H9 (cell line): ENCODE data around the gene ZNF235. TPM values are rescaled to one million over a fixed set of nuclear protein-coding genes. Genes with fewer than 3 reads are reported as not detected.

ENCODE experiments used
- DNase-seq: peaks from one replicate; pipeline ENCODE4 v3.0.0-alpha.2; 2017
- H2AFZ ChIP-seq: one replicate; pipeline ENCODE4 v1.6.1; 2013; ENCODE audit warnings: mild to moderate bottlenecking, low read length, control low read depth, moderate library complexity
- H2AK5ac ChIP-seq: 2 replicates; pipeline ENCODE4 v1.6.1; 2013; ENCODE audit warnings: low read length, control low read depth, mixed read lengths; ENCODE audit not compliant: insufficient read length
- H2BK120ac ChIP-seq: one replicate; pipeline ENCODE4 v1.6.1; 2013; ENCODE audit warnings: low read depth, mild to moderate bottlenecking, low read length, control low read depth, inconsistent platforms; ENCODE audit not compliant: poor library complexity, severe bottlenecking
- H2BK12ac ChIP-seq: 2 replicates; pipeline ENCODE4 v1.6.1; 2013; ENCODE audit warnings: low read length, control low read depth, mixed read lengths, low read depth; ENCODE audit not compliant: insufficient read length
- H2BK15ac ChIP-seq: 2 replicates; pipeline ENCODE4 v1.6.1; 2013; ENCODE audit warnings: low read depth, low read length, control low read depth
- H2BK20ac ChIP-seq: one replicate; pipeline ENCODE4 v1.6.1; 2013; ENCODE audit warnings: low read depth, mild to moderate bottlenecking, low read length, control low read depth, inconsistent platforms; ENCODE audit not compliant: poor library complexity, severe bottlenecking
- H2BK5ac ChIP-seq: 2 replicates; pipeline ENCODE4 v1.6.1; 2013; ENCODE audit warnings: low read length, control low read depth, mixed read lengths; ENCODE audit not compliant: insufficient read length
- H3K14ac ChIP-seq: 2 replicates; pipeline ENCODE4 v1.6.1; 2013; ENCODE audit warnings: low read length, control low read depth; ENCODE audit not compliant: insufficient read depth
- H3K18ac ChIP-seq: 2 replicates; pipeline ENCODE4 v1.6.1; 2013; ENCODE audit warnings: low read depth, mild to moderate bottlenecking, mixed read lengths, low read length, control low read depth; ENCODE audit not compliant: insufficient read length
- H3K23ac ChIP-seq: 2 replicates; pipeline ENCODE4 v1.6.1; 2013; ENCODE audit warnings: low read length, control low read depth, mixed read lengths, low read depth; ENCODE audit not compliant: insufficient read length
- H3K23me2 ChIP-seq: 2 replicates; pipeline ENCODE4 v1.6.1; 2013; ENCODE audit warnings: low read depth, mild to moderate bottlenecking, mixed read lengths, low read length, control low read depth; ENCODE audit not compliant: insufficient read length, poor library complexity, severe bottlenecking
- H3K27ac ChIP-seq: 2 replicates; pipeline ENCODE4 v1.5.1; 2013; ENCODE audit warnings: low read length, control low read depth, mixed read lengths, low read depth; ENCODE audit not compliant: insufficient read length
- H3K27me3 ChIP-seq: 2 replicates; pipeline ENCODE4 v1.6.1; 2013; ENCODE audit warnings: low read length, control low read depth, inconsistent platforms; ENCODE audit not compliant: insufficient read depth
- H3K4ac ChIP-seq: 2 replicates; pipeline ENCODE4 v1.6.1; 2013; ENCODE audit warnings: low read depth, mild to moderate bottlenecking, control low read depth, inconsistent platforms, low read length, moderate library complexity
- H3K4me1 ChIP-seq: 2 replicates; pipeline ENCODE4 v1.6.1; 2013; ENCODE audit warnings: low read length, control low read depth, inconsistent platforms; ENCODE audit not compliant: insufficient read depth
- H3K4me2 ChIP-seq: 2 replicates; pipeline ENCODE4 v1.6.1; 2013; ENCODE audit warnings: low read length, control low read depth, mixed read lengths; ENCODE audit not compliant: insufficient read length, insufficient read depth
- H3K56ac ChIP-seq: 2 replicates; pipeline ENCODE4 v1.6.1; 2013; ENCODE audit warnings: low read depth, mild to moderate bottlenecking, mixed read lengths, low read length, control low read depth; ENCODE audit not compliant: insufficient read length
- H3K79me1 ChIP-seq: 2 replicates; pipeline ENCODE4 v1.6.1; 2013; ENCODE audit warnings: low read depth, mild to moderate bottlenecking, moderate library complexity, low read length, control low read depth, inconsistent platforms; ENCODE audit not compliant: insufficient read depth, poor library complexity, severe bottlenecking
- H3K79me2 ChIP-seq: 2 replicates; pipeline ENCODE4 v1.6.1; 2013; ENCODE audit warnings: low read length, control low read depth, inconsistent platforms; ENCODE audit not compliant: insufficient read depth
- H3K9ac ChIP-seq: 2 replicates; pipeline ENCODE4 v1.6.1; 2013; ENCODE audit warnings: low read length, control low read depth, mixed read lengths; ENCODE audit not compliant: insufficient read length; ENCODE audit errors: extremely low read depth
- H3K9me3 ChIP-seq: one replicate; pipeline ENCODE4 v1.6.1; 2013; ENCODE audit warnings: low read depth, low read length, inconsistent platforms; ENCODE audit not compliant: control insufficient read depth
- H3T11ph ChIP-seq: one replicate; pipeline ENCODE4 v1.6.1; 2013; ENCODE audit warnings: mild to moderate bottlenecking, low read length, control low read depth, inconsistent platforms
- H4K20me1 ChIP-seq: one replicate; pipeline ENCODE4 v1.6.1; 2013; ENCODE audit not compliant: control insufficient read depth, insufficient read length, insufficient read depth
- H4K5ac ChIP-seq: 2 replicates; pipeline ENCODE4 v1.6.1; 2013; ENCODE audit warnings: low read depth, mild to moderate bottlenecking, mixed read lengths, low read length, control low read depth; ENCODE audit not compliant: insufficient read length
- H4K8ac ChIP-seq: replicated peaks from 2 replicates; pipeline ENCODE4 v1.6.1; 2013; ENCODE audit warnings: low read length, control low read depth, mixed read lengths, low read depth; ENCODE audit not compliant: insufficient read length
- H4K91ac ChIP-seq: 2 replicates; pipeline ENCODE4 v1.6.1; 2013; ENCODE audit warnings: low read depth, mild to moderate bottlenecking, moderate library complexity, mixed read lengths, low read length, control low read depth; ENCODE audit not compliant: insufficient read length
- H3K27ac Mint-ChIP-seq, 3 experiments: 2 replicates in 2 of 3; 3 replicates in 1 of 3; pipeline ENCODE4 v1.8.0; 2020 to 2021; ENCODE audit warnings: mixed read lengths in 3 of 3, mild to moderate bottlenecking in 1 of 3, moderate library complexity in 1 of 3
- H3K27me3 Mint-ChIP-seq: 2 replicates; pipeline ENCODE4 v1.8.0; 2021; ENCODE audit warnings: low read depth, mild to moderate bottlenecking, moderate library complexity, mixed read lengths
- H3K36me3 Mint-ChIP-seq, 3 experiments: 2 replicates in 2 of 3; 3 replicates in 1 of 3; pipeline ENCODE4 v1.8.0; 2020 to 2021; ENCODE audit warnings: low read depth in 3 of 3, mixed read lengths in 3 of 3; ENCODE audit not compliant: insufficient read depth in 1 of 3
- H3K4me1 Mint-ChIP-seq, 2 experiments: 2 replicates each; pipeline ENCODE4 v1.8.0; 2020; ENCODE audit warnings: mixed read lengths in 2 of 2
- H3K4me3 Mint-ChIP-seq, 2 experiments: 2 replicates in 1 of 2; 3 replicates in 1 of 2; pipeline ENCODE4 v1.8.0; 2020 to 2021; ENCODE audit warnings: mild to moderate bottlenecking in 2 of 2, mixed read lengths in 2 of 2, moderate library complexity in 1 of 2
- H3K9me3 Mint-ChIP-seq, 2 experiments: 2 replicates in 1 of 2; 3 replicates in 1 of 2; pipeline ENCODE4 v1.8.0; 2020; ENCODE audit warnings: mild to moderate bottlenecking in 2 of 2, mixed read lengths in 2 of 2, moderate library complexity in 1 of 2
- WGBS: extraction: QIAGEN DNeasy Blood & Tissue Kit; methylation state at CpG from one replicate; pipeline ENCODE4 v1.1.7; 2013; ENCODE audit warnings: missing lambda C conversion rate, low lambda C conversion rate, mixed read lengths; ENCODE audit not compliant: insufficient read length; ENCODE audit errors: extremely low coverage; 5-methylcytosine and 5-hydroxymethylcytosine counted together
- total RNA-seq: library from RNA; stranded (reverse); gene quantifications from 2 replicates; pipeline ENCODE4 v1.2.1, GENCODE V29; 2021
- TF ChIP-seq, protein P1 (sequence below): fragments of 200-600 bp; sonication (generic); conservative IDR thresholded peaks from 3 replicates; pipeline ENCODE4 v1.8.0; 2021; ENCODE audit warnings: antibody characterized with exemption, mild to moderate bottlenecking

The ZNF235 gene
- total RNA-seq, 1 experiment from 2014 or later, result 6.6 TPM

DNA sequence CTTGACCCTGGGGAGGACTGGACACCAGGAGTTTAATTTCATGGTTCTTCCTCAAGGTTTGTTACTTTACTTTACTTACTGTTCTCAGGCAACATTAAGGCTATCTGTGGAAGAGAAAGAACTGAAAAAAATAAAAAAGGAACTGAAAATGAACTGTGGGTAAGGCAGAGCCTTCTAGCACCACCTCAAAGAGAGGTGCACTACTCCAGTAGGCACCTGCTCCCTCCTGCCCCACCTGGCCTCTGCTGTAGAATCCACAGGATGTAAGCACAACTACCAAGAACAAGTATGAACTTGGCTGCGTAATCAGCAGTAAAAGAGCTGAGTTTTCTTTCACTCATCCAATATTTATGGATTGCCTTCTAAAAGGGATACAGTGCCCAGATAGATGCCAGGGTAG is 39.4 kb upstream of the ZNF235 start:
- Histone ChIP-seq H2BK5ac (no peak overlapping the region), H3K23me2 (no peaks in the 10 kb centered on the region), H4K20me1 (no peaks in the 10 kb centered on the region), H3K23ac (no peak overlapping the region), H2BK15ac (no peak overlapping the region), H3K27ac (no peak overlapping the region), H3K18ac (no peak overlapping the region), H3K4me2 (no peak overlapping the region), H2AK5ac (no peak overlapping the region), H3K79me1 (no peaks in the 10 kb centered on the region), H3K14ac (no peak overlapping the region), H2AFZ (no peak overlapping the region), H2BK20ac (no peak overlapping the region), H3K9me3 (peaks cover 16% of the 10 kb centered on the region), H3T11ph (no peak overlapping the region), H2BK12ac (no peak overlapping the region), H4K8ac (no peak overlapping the region), H2BK120ac (no peak overlapping the region), H3K27me3 (no peaks in the 10 kb centered on the region), H4K5ac (no peak overlapping the region), H3K4ac (no peak overlapping the region), H3K56ac (no peak overlapping the region), H3K9ac (no peak overlapping the region), H3K4me1 (no peaks in the 10 kb centered on the region), H3K79me2 (no peaks in the 10 kb centered on the region), H4K91ac (no peak overlapping the region)
- Mint-ChIP-seq H3K4me3 (no peak overlapping the region), H3K9me3 (peaks cover 60 to 81% of the 10 kb centered on the region in 2 experiments), H3K4me1 (no peaks in the 10 kb centered on the region), H3K27me3 (peaks cover 1% of the 10 kb centered on the region; the same call in 1 of the 2 replicates), H3K27ac (no peak overlapping the region), H3K36me3 (peaks cover 23 to 34% (median 23%) of the 10 kb centered on the region in 3 experiments)
- TF ChIP-seq, protein P1, sequence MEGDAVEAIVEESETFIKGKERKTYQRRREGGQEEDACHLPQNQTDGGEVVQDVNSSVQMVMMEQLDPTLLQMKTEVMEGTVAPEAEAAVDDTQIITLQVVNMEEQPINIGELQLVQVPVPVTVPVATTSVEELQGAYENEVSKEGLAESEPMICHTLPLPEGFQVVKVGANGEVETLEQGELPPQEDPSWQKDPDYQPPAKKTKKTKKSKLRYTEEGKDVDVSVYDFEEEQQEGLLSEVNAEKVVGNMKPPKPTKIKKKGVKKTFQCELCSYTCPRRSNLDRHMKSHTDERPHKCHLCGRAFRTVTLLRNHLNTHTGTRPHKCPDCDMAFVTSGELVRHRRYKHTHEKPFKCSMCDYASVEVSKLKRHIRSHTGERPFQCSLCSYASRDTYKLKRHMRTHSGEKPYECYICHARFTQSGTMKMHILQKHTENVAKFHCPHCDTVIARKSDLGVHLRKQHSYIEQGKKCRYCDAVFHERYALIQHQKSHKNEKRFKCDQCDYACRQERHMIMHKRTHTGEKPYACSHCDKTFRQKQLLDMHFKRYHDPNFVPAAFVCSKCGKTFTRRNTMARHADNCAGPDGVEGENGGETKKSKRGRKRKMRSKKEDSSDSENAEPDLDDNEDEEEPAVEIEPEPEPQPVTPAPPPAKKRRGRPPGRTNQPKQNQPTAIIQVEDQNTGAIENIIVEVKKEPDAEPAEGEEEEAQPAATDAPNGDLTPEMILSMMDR, result no peak
- DNase-seq, result no peak
- no CpG with 5 or more reads among the region's 1 CpG for WGBS
